ENCODE data around the gene ADAMTSL5. TPM values are rescaled to one million over a fixed set of nuclear protein-coding genes. Genes with fewer than 3 reads are reported as not detected.
"Not testable (repeated sequence)": the region's sequence is repeated elsewhere in the genome, so short reads cannot be mapped to it uniquely, and the experiment has no call there.

Gene ADAMTSL5
- total and polyA plus RNA-seq, 8 donors: 1.1 to 29.5 (median 1.8) TPM; not detected in 2

DNA sequence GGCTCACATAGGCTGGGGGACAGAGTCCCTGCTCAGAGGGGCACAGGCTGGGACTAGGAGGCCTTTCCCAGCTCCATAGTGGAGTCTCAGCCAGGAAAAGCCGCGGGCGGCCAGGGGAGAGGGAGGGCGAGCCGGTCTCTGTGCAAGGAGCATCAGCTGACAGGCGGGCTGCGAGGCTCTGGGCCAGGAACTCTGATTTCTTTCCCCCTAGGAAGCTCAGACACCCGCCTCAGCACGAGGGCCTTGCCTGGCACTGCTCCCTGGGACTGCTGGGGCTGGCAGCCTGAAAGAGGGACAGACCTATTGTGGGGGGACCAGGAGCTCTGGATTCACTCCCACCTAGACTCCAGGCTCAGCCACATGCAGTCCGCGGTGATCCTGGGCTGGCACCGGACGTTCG, 8.8 kb upstream of the ADAMTSL5 start:
- Histone ChIP-seq H3K27ac (no peak overlapping the region), H3K27me3 (peaks cover 7 to 79% (median 41%) of the 10 kb centered on the region in 3 donors), H3K4me3 (no peak overlapping the region), H3K9me3 (no peaks in the 10 kb centered on the region), H3K4me1 (peaks cover 0 to 15% (median 10%) of the 10 kb centered on the region in 4 donors), H3K36me3 (no peaks in the 10 kb centered on the region)
- TF ChIP-seq, protein P1, sequence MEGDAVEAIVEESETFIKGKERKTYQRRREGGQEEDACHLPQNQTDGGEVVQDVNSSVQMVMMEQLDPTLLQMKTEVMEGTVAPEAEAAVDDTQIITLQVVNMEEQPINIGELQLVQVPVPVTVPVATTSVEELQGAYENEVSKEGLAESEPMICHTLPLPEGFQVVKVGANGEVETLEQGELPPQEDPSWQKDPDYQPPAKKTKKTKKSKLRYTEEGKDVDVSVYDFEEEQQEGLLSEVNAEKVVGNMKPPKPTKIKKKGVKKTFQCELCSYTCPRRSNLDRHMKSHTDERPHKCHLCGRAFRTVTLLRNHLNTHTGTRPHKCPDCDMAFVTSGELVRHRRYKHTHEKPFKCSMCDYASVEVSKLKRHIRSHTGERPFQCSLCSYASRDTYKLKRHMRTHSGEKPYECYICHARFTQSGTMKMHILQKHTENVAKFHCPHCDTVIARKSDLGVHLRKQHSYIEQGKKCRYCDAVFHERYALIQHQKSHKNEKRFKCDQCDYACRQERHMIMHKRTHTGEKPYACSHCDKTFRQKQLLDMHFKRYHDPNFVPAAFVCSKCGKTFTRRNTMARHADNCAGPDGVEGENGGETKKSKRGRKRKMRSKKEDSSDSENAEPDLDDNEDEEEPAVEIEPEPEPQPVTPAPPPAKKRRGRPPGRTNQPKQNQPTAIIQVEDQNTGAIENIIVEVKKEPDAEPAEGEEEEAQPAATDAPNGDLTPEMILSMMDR (IDR thresholded peaks at IDR 0.05): no peak
- no peak for TF ChIP-seq EP300 (IDR thresholded peaks at IDR 0.05)
- no peak for TF ChIP-seq POLR2A (IDR thresholded peaks at IDR 0.05)
- no peak for TF ChIP-seq POLR2AphosphoS5 (IDR thresholded peaks at IDR 0.05)
- intact Hi-C loops (cut with DNase I; ENCODE audit: low total_unique reads): no loop called here
- no peak for DNase-seq
- 62 to 75% (median 67%) methylated on average over 13 to 14 of the region's 14 CpGs for WGBS, 5 donors

DNA sequence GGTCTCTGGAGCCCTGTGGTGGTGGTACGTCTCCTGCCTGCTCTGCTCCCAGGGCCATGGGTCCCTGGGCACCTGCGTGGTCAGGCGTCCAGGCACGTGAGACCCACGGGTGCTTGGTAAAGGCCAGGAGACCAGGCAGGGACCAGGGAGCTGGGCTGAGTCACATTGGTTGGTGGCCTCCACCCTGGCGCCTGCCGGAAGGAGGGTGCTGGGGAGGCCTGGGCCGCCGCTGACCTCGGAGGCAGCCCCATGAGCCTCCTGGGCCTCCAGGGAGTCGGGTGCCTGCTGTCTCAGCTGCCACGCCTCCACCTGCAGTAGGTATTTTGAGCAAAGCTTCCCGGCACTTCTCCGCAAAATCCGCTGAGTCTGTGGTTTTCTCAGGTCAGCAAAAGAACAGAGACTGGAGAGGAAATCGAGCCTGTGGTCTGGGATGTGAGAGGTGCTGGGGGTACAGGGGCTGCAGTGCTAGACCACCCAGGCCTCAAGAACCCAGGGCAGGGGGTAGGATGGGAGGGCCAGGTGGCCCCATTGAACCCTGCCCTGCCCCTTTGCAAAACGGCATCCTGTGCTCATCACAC, 7.5 kb upstream of the ADAMTSL5 start:
- Histone ChIP-seq H3K4me3 (no peak overlapping the region), H3K27me3 (peaks cover 7 to 76% (median 27%) of the 10 kb centered on the region in 3 donors), H3K27ac (no peak overlapping the region), H3K4me1 (peaks cover 0 to 15% (median 10%) of the 10 kb centered on the region in 4 donors), H3K36me3 (no peaks in the 10 kb centered on the region), H3K9me3 (no peaks in the 10 kb centered on the region)
- WGBS, 5 donors: 70 to 77% (median 73%) methylated on average over 12 to 17 of the region's 17 CpGs
- DNase-seq: no peak
- intact Hi-C loops (cut with DNase I; ENCODE audit: low total_unique reads): no loop called here
- TF ChIP-seq POLR2AphosphoS5 (IDR thresholded peaks at IDR 0.05) (no peak), POLR2A (IDR thresholded peaks at IDR 0.05) (no peak), EP300 (IDR thresholded peaks at IDR 0.05) (no peak)
- TF ChIP-seq, protein P1 (IDR thresholded peaks at IDR 0.05): no peak

DNA sequence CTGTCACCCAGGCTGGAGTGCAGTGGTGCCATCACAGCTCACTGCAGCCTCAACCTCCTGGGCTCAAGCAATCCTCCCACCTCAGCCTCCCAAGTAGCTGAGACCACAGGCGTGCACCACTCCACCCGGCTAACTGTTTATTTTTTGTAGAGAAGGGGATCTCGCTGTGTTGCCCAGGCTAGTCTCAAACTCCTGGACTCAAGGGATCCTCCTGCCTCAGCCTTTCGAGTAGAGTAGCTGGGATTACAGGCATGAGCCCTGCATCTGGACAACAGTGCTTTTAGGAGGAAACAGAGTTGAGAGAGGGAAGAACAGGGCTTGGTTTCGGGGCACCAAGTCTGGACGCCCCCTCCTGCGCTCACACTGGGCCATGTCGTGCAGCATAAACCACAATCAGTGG, 7.0 kb upstream of the ADAMTSL5 start:
- H3K4me3 ChIP-seq; H3K9me3 ChIP-seq; H3K27ac ChIP-seq; intact Hi-C loops (cut with DNase I; ENCODE audit: low total_unique reads); DNase-seq; H3K36me3 ChIP-seq: not testable (repeated sequence)
- Histone ChIP-seq H3K4me1 (peaks cover 0 to 13% (median 10%) of the 10 kb centered on the region in 4 donors), H3K27me3 (peaks cover 2 to 76% (median 22%) of the 10 kb centered on the region in 3 donors)
- 80 to 88% (median 81%) methylated on average over 4 to 8 of the region's 8 CpGs for WGBS, 5 donors

DNA sequence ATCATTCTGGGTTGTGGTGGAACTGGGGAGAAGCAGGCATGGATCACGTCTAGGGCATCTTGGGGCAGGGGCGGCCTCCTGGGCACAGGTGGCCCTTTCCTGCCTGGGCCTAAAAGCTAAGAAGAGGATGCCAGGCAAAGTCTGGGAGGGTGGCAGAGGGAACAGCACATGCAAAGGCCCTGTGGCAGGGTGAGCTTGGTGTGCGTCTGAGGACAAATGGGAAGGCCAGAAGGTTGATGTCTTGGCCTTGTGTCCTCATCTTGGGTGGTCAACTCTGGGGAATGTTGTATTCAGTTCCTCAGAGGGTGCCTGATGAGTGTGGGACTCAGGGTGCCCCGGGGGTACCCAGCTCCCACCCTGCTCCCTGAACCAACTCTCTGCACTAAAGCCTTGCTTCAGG, 5.7 kb upstream of the ADAMTSL5 start:
- intact Hi-C loops (cut with DNase I; ENCODE audit: low total_unique reads): no loop called here
- 75 to 96% (median 87%) methylated on average over 4 of the region's 4 CpGs for WGBS, 5 donors
- TF ChIP-seq, protein P1 (IDR thresholded peaks at IDR 0.05): no peak
- TF ChIP-seq EP300 (IDR thresholded peaks at IDR 0.05) (no peak), POLR2AphosphoS5 (IDR thresholded peaks at IDR 0.05) (no peak), POLR2A (IDR thresholded peaks at IDR 0.05) (no peak)

DNA sequence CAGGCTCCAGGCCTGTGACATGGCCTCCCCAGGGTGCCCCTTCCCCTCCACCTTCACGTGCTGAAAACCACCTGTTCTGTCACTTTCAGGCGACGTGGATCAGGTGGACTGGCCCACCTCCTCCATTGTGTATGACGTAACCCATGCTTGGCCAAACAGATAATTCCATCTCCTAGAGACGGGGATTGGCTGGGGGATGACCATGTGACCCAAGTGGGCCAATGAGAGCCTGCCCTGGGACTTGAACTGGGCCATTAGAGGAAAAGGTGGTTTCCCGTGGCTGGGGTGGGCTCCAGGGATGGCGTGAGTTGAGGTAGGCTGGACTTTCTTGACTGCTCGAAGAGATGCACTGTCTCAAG, 3.6 kb upstream of the ADAMTSL5 start:
- H3K4me3 ChIP-seq: no peak overlapping the region
- H3K36me3 ChIP-seq: no peaks in the 10 kb centered on the region
- peaks cover 12 to 27% (median 18%) of the 10 kb centered on the region in 4 donors for H3K4me1 ChIP-seq
- intact Hi-C loops (cut with DNase I; ENCODE audit: low total_unique reads): no loop called here
- H3K27me3 ChIP-seq: peaks cover 14 to 78% (median 27%) of the 10 kb centered on the region in 3 donors
- H3K27ac ChIP-seq: no peak overlapping the region
- TF ChIP-seq POLR2AphosphoS5 (IDR thresholded peaks at IDR 0.05): no peak
- TF ChIP-seq POLR2A (IDR thresholded peaks at IDR 0.05): no peak
- TF ChIP-seq, protein P1 (IDR thresholded peaks at IDR 0.05): no peak
- TF ChIP-seq EP300 (IDR thresholded peaks at IDR 0.05): no peak
- WGBS, 5 donors: 66 to 76% (median 72%) methylated on average over 8 of the region's 8 CpGs
- H3K9me3 ChIP-seq: no peaks in the 10 kb centered on the region
- DNase-seq: no peak

More for the DNA sequence above, 5.7 kb upstream of the ADAMTSL5 start:
- Histone ChIP-seq H3K4me3 (no peak overlapping the region), H3K36me3 (no peaks in the 10 kb centered on the region), H3K27me3 (peaks cover 2 to 76% (median 18%) of the 10 kb centered on the region in 3 donors), H3K4me1 (peaks cover 3 to 6% (median 5%) of the 10 kb centered on the region in 4 donors), H3K9me3 (no peaks in the 10 kb centered on the region), H3K27ac (no peak overlapping the region)
- no peak for DNase-seq

All from stomach (tissue), 9 donors.